Renal cortex interstitium (tissue), 11 donors: ENCODE data around the gene NEUROD6. TPM values are rescaled to one million over a fixed set of nuclear protein-coding genes. Genes with fewer than 3 reads are reported as not detected.

Source experiments
- DNase-seq, 11 donors: peaks; one replicate each; pipeline ENCODE4 v3.0.0-alpha.2; 2013; ENCODE audit warnings: low read depth in 9 of 11, low spot score in 4 of 11; ENCODE audit errors: extremely low read depth in 1 of 11
- polyA plus RNA-seq, 3 donors: library from polyadenylated mRNA; unstranded; fragments of 120-200 nt; gene quantifications; one replicate each; pipeline ENCODE4 v1.2.1, GENCODE V29; 2013; ENCODE audit not compliant: insufficient read length in 3 of 3

Gene NEUROD6
- polyA plus RNA-seq, 3 donors = 0.14 TPM; not detected in 2

DNA sequence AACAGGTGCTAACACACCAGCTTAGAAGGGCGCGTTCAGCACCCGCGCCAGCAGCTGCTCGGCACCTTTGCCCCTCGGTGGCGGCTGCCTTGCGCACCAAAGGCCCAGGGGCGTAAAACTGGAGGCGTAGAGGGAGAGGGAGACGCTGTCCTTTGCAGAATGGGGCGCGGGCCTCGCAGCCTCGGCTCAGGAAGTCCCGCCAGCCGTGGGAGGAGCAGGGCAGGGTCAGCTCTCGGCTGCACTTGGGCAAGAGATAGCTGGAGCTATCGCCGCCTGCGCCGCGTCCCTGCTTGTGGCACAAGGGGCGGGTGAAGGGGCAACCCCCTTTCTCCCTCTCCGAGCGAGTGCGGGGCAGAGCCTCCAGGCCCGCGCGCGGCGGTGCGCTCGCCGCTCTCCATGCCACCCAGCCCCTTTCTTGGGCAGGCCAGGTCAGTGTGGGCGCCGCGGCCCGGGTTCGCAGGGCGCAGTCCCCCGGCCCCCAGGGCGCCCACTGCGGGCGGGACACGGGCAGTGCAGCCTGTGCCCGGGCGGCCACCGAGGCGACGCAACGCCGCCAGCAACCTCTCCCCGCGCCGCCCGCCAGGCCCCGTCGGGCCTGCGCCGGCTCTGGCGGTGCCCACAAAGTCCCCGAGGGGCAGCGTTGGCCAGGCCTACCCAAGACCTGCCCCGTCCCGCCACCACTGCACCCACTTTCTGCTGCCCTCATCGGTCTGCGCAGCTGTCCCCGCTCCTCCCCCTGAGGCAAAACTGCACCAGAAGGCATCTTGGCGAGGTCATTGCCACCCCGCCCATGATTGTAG, 4.1 kb downstream of the NEUROD6 start:
- no peak for DNase-seq

- no peak for DNase-seq
Measured at GRCh38 chr7:31335884-31336201, 4.7 kb downstream of the NEUROD6 start.

GRCh38 chr7:31335161-31335856, 5.2 kb downstream of the NEUROD6 start:
- no peak for DNase-seq

DNA sequence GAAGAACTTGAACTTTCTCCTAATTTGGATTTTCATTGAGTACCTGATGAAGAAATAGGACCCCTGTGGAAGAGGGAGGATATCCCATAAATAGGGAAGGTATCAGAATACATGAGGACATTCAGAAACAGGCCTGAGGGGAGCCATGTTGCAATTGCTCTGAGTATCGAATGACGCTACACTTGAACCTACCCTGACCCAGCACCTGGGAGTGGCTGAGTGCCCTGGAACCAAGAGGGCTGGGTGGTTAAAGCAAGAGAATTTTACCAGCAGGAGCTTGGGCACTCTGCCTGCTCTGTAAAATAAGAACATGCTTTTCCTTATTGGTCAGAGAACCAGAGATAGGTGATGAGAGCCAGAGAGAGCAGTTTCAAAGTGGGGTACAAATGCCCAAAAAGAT, 7.2 kb downstream of the NEUROD6 start:
- DNase-seq = no peak

DNA sequence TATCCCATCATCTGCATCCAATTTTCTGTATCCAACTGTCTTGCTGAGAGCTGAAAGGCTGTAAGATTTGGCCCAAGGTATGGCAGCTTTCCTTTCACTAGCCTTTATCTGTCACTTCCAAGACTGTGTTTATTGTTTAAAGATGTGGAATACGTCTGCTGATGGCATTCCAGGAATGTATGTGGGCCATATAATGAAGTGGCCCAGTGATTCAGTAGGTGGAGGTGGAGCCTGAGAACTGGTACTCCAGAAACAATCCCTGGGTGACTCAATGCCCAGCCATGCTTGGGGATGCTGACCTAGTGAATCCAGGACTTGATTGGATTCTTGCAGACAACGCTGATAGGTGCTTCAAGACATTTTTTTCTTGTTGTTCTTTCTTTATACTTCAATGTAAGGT, 13.5 kb downstream of the NEUROD6 start:
- DNase-seq = no peak

DNA sequence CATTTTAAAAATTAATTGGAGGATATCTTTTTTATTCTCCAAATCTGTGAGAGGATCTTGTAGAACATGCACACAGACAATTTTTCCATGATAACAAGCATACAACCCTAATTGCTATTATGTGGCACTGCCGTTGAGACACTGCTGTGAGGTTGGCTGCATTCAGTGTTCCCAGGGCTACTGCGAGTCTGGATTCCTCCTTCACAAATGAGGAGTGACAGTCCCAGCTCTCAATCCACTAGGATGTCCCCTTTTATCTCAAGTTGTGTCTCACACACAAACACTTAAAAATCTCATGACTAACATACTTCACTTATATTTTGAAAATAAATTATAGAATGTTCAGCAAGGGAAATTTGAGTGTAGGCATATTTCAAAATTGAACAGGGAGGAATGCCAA, 14.1 kb downstream of the NEUROD6 start:
- DNase-seq = no peak

- DNase-seq = no peak
Measured at GRCh38 chr7:31323101-31323500, 17.4 kb downstream of the NEUROD6 start.

DNA sequence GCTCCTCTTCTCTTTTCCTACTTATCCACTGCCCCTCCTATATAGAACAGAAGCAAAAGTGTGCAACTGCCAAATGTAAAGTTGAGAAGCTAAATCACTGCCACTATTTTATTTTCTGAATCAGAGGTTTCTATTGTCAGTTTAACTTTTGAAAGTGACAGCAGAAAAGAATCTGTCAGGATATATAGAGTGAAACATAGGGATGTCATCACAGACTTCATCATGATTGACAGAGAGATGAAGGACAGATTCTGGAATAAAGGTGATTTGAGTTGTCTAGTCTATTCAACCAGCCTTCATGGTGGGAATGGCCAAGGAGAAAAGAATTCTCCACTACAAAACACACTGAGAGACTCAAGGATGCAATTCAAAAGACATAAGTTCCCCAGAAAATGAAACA, 19.9 kb downstream of the NEUROD6 start:
- no peak for DNase-seq

- no peak for DNase-seq
Measured at GRCh38 chr7:31318313-31318712, 22.2 kb downstream of the NEUROD6 start.

DNA sequence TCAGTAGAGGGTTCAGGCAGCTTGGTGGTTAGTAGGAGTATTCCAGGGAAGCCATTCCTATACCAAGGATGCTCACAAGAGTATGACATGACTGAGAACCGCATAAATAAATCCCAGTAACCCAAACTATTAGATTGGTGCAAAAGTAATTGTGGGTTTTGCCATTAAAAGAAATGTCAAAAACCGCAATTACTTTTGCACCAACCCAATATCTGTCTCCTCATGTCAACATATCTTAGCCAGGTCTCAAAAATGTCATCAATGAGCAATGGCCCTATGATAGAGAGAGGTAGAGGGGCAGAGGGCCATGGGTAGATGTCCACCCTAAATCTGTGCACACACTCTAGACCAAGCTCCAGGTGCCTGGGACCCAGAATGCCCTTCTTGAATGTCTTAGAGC, 23.6 kb downstream of the NEUROD6 start:
- no peak for DNase-seq

GRCh38 chr7:31315758-31316157, 24.8 kb downstream of the NEUROD6 start:
- no peak for DNase-seq

DNA sequence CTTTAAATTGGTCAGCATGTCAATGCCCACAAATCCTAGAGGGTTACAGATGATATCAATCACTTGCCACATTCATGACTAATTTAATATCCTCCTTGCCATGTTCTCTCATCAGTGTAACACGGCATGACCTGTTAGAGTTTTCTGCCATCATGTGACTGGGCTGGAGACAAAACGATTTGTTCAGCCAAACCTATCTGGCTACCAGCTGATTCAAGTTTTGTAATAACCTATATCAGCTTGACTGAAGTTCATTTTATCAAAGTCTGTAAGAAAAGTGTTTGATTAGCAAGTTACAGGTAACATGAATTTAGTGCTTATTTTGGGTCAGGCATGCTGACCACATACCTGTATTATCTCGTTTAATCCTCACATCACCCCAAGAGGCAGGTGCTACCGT, 25.7 kb downstream of the NEUROD6 start:
- DNase-seq = no peak

GRCh38 chr7:31312889-31313288, 27.6 kb downstream of the NEUROD6 start:
- no peak for DNase-seq

DNA sequence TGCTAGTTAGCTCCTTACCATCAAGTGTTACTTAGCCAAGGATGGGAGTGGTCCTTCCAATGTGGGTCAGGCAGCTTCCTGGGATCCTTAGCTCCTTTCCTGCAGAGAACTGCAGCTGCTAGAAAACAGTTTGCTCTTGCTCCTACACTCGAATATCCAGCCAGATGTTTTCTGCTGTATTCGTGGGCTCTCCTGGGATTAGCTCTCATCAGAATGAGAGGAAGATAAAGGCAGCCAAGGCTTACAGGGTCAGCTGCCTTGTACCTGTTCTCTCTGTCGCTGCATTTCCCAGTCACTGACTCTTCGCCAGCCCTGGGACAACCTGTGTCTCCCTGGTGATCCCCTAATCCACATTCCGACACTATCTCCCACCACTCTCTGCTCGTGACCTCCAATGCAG, 29.0 kb downstream of the NEUROD6 start:
- no peak for DNase-seq

DNA sequence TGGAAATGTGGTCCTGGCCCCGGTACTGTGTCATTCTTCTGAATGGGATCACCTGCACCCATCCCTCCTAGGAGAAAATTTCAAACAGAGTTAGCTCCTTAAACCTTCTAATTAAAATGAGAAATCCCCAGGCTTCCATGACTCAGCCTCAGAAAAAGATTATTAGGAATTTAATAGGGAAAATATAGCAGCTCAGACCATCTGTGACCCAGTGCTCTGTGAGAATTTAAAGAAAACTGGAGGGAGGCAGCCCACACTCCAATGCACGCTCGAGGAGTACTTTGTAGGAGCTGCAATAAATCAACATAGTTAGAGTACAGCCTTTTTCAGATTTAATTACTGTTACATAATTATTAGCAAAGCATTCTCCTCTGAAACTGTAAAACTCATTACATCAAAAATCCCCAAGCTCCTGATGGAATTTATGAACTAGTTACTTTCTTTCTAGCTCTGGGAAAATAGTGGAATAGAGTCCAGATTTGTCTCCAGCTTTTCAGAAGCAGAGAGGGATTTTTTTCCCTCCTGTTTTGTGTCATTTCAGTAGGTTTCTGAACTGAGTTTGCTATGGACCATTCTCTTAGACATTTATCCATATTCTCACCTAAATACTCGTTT, 30.1 kb downstream of the NEUROD6 start:
- DNase-seq = peak in 1 of 11 donors; percentile 9

DNA sequence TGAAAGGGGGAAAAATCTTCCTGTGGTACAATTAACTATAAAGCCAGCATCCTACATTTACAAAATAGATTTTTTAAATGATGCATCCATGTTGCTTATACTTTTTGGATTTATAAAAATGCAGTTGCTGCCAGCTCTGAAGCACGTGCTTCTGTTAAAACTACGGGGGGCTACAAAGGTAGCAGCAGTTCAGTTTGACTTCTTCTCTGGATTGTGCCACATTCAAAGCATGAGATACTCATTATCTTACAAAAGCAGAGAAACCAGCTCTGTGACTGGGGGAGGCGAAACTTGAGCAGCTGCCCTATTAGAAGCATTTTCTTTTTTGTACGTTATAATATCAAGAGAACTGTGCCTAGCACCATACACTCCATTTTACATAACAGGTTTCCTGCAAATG, 31.1 kb downstream of the NEUROD6 start:
- no peak for DNase-seq

- DNase-seq = no peak
Measured at GRCh38 chr7:31308652-31309051, 31.9 kb downstream of the NEUROD6 start.

GRCh38 chr7:31307972-31308371, 32.6 kb downstream of the NEUROD6 start:
- no peak for DNase-seq

- DNase-seq = no peak
Measured at GRCh38 chr7:31305260-31305659, 35.3 kb downstream of the NEUROD6 start.

GRCh38 chr7:31304446-31304845, 36.1 kb downstream of the NEUROD6 start:
- no peak for DNase-seq
